HepG2 (cell line): ENCODE measurements around the gene ABHD6. TPM values are rescaled to one million over a fixed set of nuclear protein-coding genes. Genes with fewer than 3 reads are reported as not detected.

Experiments
- ATAC-seq: fragments of 200-7000 bp; cut with Tn5 transposase; 3 replicates; pipeline ENCODE4 v1.9.1; 2020; ENCODE audit warnings: mild to moderate bottlenecking, moderate library complexity
- BruUV-seq: library from RNA; stranded (reverse); fragments of 400-500 nt; replicated peaks from 2 replicates; lab custom pipeline; 2021; lab: Mats Ljungman, UMichigan
- CTCF ChIA-PET: fragments of 300-600 bp; formaldehyde crosslinking; extraction: SDS; loops from one replicate; lab custom pipeline; 2021; ENCODE audit warnings: low total read pairs, inconsistent platforms, low intra/inter-chr PET ratio; lab: Yijun Ruan, JAX
- POLR2A ChIA-PET: fragments of 350-600 bp; sonication (Branson Sonifier 250); formaldehyde crosslinking; loops from one replicate; lab custom pipeline; 2020; ENCODE audit warnings: antibody characterized with exemption, inconsistent platforms; lab: Yijun Ruan, JAX
- DNase-seq: peaks from one replicate; pipeline ENCODE4 v3.0.0-alpha.2; 2015; ENCODE audit warnings: low spot score
- FAIRE-seq: peaks from 3 replicates; lab custom pipeline; 2011; peaks lifted over from hg19 to GRCh38; lab: Jason Lieb, UNC
- H2AFZ ChIP-seq: one replicate; pipeline ENCODE4 v1.6.1; 2011; ENCODE audit warnings: low read length, inconsistent platforms
- H3K27ac ChIP-seq: fragments of 300-600 bp; 3 replicates; pipeline ENCODE4 v1.8.0; 2011; ENCODE audit warnings: mixed run types, mild to moderate bottlenecking, mixed read lengths, low read length, inconsistent platforms; ENCODE audit not compliant: insufficient read depth; ENCODE audit errors: extremely low read length
- H3K27me3 ChIP-seq, 2 experiments: fragments of 200-600 bp in 1 of 2; 2 replicates in 1 of 2; 3 replicates in 1 of 2; pipeline versions ENCODE4 v1.6.0 to v1.8.0; 2011; ENCODE audit warnings: low read length in 2 of 2, mild to moderate bottlenecking in 2 of 2, moderate library complexity in 2 of 2, inconsistent platforms in 1 of 2; ENCODE audit not compliant: insufficient read depth in 2 of 2, control insufficient read depth in 1 of 2
- H3K36me3 ChIP-seq, 2 experiments: fragments of 200-600 bp in 1 of 2; replicated peaks in 1 of 2; 2 replicates in 1 of 2; 3 replicates in 1 of 2; pipeline versions ENCODE4 v1.5.1 to v1.8.0; 2011; ENCODE audit warnings: low read length in 2 of 2, inconsistent platforms in 1 of 2; ENCODE audit not compliant: insufficient read depth in 2 of 2, control insufficient read depth in 1 of 2
- H3K4me1 ChIP-seq: 2 replicates; pipeline ENCODE4 v1.5.1; 2012; ENCODE audit warnings: low read length, inconsistent platforms; ENCODE audit not compliant: insufficient read depth
- H3K4me2 ChIP-seq: 2 replicates; pipeline ENCODE4 v1.6.0; 2011; ENCODE audit warnings: low read depth, low read length, inconsistent platforms
- H3K4me3 ChIP-seq, 3 experiments: fragments of 200-600 bp in 1 of 3; sonication (generic), shearing (Covaris generic) in 1 of 3; replicated peaks in 1 of 3; 2 replicates each; pipeline ENCODE4 v1.5.1; 2011 to 2016; ENCODE audit warnings: low read length in 3 of 3, inconsistent platforms in 2 of 3, low read depth in 2 of 3, mild to moderate bottlenecking in 2 of 3, control low read depth in 1 of 3, mixed read lengths in 1 of 3; ENCODE audit not compliant: insufficient read depth in 1 of 3
- H3K79me2 ChIP-seq: one replicate; pipeline ENCODE4 v1.6.1; 2011; ENCODE audit warnings: low read length, inconsistent platforms; ENCODE audit not compliant: insufficient read depth
- H3K9ac ChIP-seq: 2 replicates; pipeline ENCODE4 v1.6.0; 2011; ENCODE audit warnings: mild to moderate bottlenecking, low read depth, low read length, inconsistent platforms; ENCODE audit not compliant: insufficient read depth
- H3K9me3 ChIP-seq: 2 replicates; pipeline ENCODE4 v1.5.1; 2012; ENCODE audit warnings: mild to moderate bottlenecking, low read length
- H4K20me1 ChIP-seq: 2 replicates; pipeline ENCODE4 v1.6.0; 2011; ENCODE audit warnings: inconsistent platforms, mild to moderate bottlenecking, low read length, moderate library complexity; ENCODE audit not compliant: insufficient read depth
- POLR2AphosphoS2 ChIP-seq: IDR thresholded peaks from 2 replicates; pipeline ENCODE4 v1.6.1; 2011; ENCODE audit warnings: low read depth, low read length, improper control_type of control experiment
- TBX3 ChIP-seq: fragments of 450-650 bp; IDR thresholded peaks from 2 replicates; pipeline ENCODE4 v1.6.1; 2017; ENCODE audit warnings: antibody characterized with exemption, mild to moderate bottlenecking, inconsistent platforms, borderline replicate concordance
- TOPORS ChIP-seq: sonication (generic); formaldehyde crosslinking; IDR thresholded peaks from 2 replicates; pipeline ENCODE4 v1.8.0; 2023; ENCODE audit warnings: mild to moderate bottlenecking, missing genetic modification reagents
- XRCC5 ChIP-seq: fragments of 200-400 bp; formaldehyde crosslinking; optimal IDR thresholded peaks from 2 replicates; pipeline ENCODE3; 2017; ENCODE audit warnings: mild to moderate bottlenecking, low read length
- ZNF121 ChIP-seq: sonication (generic); formaldehyde crosslinking; IDR thresholded peaks from 2 replicates; pipeline ENCODE4 v1.5.0; 2020; ENCODE audit warnings: mild to moderate bottlenecking, missing genetic modification reagents
- ZNF292 ChIP-seq: sonication (generic); formaldehyde crosslinking; IDR thresholded peaks from 2 replicates; pipeline ENCODE4 v1.8.1; 2022; ENCODE audit warnings: mild to moderate bottlenecking, low read depth, missing genetic modification reagents, borderline replicate concordance
- ZNF343 ChIP-seq: sonication (generic); formaldehyde crosslinking; IDR thresholded peaks from 2 replicates; pipeline ENCODE4 v1.4.0; 2020; ENCODE audit warnings: mild to moderate bottlenecking, missing genetic modification reagents
- ZNF605 ChIP-seq: sonication (generic); formaldehyde crosslinking; IDR thresholded peaks from 2 replicates; pipeline ENCODE4 v1.8.0; 2022; ENCODE audit warnings: mild to moderate bottlenecking, missing genetic modification reagents
- WGBS: methylation state at CpG from one replicate; pipeline ENCODE4 v1.1.6; 2017; ENCODE audit warnings: low lambda C conversion rate; 5-methylcytosine and 5-hydroxymethylcytosine counted together
- in situ Hi-C: cut with HindIII; loops from 2 replicates; pipeline ENCODE4 v1.10.0; 2017; ENCODE audit warnings: low pct_unique_long_range_greater_than_20kb; ENCODE audit not compliant: extremely low pct_ligation_motif_present
- intact Hi-C: fragments of 100-400 bp; cut with micrococcal nuclease; formaldehyde crosslinking; loops from one replicate; pipeline ENCODE4 v1.10.0; 2022; ENCODE audit not compliant: unreplicated experiment
- polyA plus RNA-seq, 8 experiments: library from polyadenylated mRNA; depleted of rRNA in 3 of 8; stranded (reverse) in 7 of 8; unstranded in 1 of 8; fragments of >200 nt; fragmentation: Illumina TruSeq in 4 of 8; extraction: Trizol in 4 of 8; gene quantifications; 2 replicates each; pipeline versions ENCODE4 v1.2.1 to v1.2.3, GENCODE V29; 2011 to 2016; ENCODE audit warnings: low read depth in 4 of 8, missing spikeins in 1 of 8, mixed read lengths in 1 of 8; ENCODE audit not compliant: insufficient read depth in 1 of 8
- total RNA-seq, 5 experiments: library from RNA; depleted of rRNA; stranded (reverse); fragments of >200 nt; fragmentation: Illumina TruSeq; extraction: Trizol; gene quantifications; 2 replicates each; pipeline ENCODE4 v1.2.3, GENCODE V29; 2016; ENCODE audit warnings: low read depth in 1 of 5
- TF ChIP-seq, protein P1 (sequence below): sonication (generic); formaldehyde crosslinking; IDR thresholded peaks from 2 replicates; pipeline ENCODE4 v1.5.0; 2020; ENCODE audit warnings: mild to moderate bottlenecking, missing genetic modification reagents, borderline replicate concordance
- TF ChIP-seq, protein P2 (sequence below): sonication (generic); formaldehyde crosslinking; IDR thresholded peaks from 2 replicates; pipeline ENCODE4 v1.8.0; 2022; ENCODE audit warnings: mild to moderate bottlenecking, missing genetic modification reagents; ENCODE audit not compliant: insufficient replicate concordance

ABHD6 gene
- total and polyA plus RNA-seq, 2 of the 13 experiments (the other 11 are each of a cell fraction or from before 2014, with no cell fraction given), result 9.0 to 17.2 TPM

DNA sequence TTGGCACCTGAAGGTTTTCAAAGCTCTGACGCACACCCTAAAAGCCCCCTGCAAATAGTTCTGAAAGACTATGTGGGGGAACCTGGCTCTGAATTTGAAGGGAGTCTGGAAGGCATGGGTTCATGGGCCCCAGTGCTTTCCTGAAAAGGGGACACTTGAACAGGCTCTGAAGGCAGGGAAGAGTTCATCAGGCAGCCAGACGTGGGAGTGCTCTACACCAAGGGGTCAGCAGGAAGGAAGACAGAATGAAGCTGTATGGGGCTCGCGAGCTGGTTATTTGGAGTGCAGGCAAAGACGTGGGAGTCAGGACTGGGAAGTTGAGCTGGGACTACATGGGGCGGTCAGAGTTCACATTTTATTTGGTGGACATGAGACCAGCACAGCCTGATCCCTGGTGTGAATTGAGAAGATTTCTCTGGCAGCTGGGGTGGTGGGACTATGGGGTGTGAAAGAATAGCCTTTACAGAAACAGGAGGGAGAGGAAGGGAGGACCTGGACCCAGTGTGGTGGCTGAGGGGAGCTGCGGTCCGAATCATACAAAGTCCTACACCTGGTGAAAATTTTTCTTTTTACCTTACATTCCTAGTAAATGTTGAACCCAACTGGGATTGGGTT lies 12.6 kb downstream of the ABHD6 start:
- H2AFZ ChIP-seq, result no peak overlapping the region
- no peak for DNase-seq
- intact Hi-C loops, result no loop called here
- TF ChIP-seq ZNF605 (CRISPR knock-in tag), result no peak
- 0 out of 2 replicates have a peak, but pooled peaks have one; percentile 10 for TF ChIP-seq ZNF292
- TF ChIP-seq ZNF343 (CRISPR knock-in tag), result 0 out of 2 replicates have a peak, but pooled peaks have one; percentile 6
- TF ChIP-seq, protein P1, sequence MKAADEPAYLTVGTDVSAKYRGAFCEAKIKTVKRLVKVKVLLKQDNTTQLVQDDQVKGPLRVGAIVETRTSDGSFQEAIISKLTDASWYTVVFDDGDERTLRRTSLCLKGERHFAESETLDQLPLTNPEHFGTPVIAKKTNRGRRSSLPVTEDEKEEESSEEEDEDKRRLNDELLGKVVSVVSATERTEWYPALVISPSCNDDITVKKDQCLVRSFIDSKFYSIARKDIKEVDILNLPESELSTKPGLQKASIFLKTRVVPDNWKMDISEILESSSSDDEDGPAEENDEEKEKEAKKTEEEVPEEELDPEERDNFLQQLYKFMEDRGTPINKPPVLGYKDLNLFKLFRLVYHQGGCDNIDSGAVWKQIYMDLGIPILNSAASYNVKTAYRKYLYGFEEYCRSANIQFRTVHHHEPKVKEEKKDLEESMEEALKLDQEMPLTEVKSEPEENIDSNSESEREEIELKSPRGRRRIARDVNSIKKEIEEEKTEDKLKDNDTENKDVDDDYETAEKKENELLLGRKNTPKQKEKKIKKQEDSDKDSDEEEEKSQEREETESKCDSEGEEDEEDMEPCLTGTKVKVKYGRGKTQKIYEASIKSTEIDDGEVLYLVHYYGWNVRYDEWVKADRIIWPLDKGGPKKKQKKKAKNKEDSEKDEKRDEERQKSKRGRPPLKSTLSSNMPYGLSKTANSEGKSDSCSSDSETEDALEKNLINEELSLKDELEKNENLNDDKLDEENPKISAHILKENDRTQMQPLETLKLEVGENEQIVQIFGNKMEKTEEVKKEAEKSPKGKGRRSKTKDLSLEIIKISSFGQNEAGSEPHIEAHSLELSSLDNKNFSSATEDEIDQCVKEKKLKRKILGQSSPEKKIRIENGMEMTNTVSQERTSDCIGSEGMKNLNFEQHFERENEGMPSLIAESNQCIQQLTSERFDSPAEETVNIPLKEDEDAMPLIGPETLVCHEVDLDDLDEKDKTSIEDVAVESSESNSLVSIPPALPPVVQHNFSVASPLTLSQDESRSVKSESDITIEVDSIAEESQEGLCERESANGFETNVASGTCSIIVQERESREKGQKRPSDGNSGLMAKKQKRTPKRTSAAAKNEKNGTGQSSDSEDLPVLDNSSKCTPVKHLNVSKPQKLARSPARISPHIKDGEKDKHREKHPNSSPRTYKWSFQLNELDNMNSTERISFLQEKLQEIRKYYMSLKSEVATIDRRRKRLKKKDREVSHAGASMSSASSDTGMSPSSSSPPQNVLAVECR (CRISPR knock-in tag), result 0 out of 2 replicates have a peak, but pooled peaks have one; percentile 1
- TF ChIP-seq TBX3, result no peak
- 0 out of 2 replicates have a peak, but pooled peaks have one; percentile 8 for TF ChIP-seq TOPORS (CRISPR knock-in tag)
- TF ChIP-seq, protein P2, sequence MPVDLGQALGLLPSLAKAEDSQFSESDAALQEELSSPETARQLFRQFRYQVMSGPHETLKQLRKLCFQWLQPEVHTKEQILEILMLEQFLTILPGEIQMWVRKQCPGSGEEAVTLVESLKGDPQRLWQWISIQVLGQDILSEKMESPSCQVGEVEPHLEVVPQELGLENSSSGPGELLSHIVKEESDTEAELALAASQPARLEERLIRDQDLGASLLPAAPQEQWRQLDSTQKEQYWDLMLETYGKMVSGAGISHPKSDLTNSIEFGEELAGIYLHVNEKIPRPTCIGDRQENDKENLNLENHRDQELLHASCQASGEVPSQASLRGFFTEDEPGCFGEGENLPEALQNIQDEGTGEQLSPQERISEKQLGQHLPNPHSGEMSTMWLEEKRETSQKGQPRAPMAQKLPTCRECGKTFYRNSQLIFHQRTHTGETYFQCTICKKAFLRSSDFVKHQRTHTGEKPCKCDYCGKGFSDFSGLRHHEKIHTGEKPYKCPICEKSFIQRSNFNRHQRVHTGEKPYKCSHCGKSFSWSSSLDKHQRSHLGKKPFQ, result peak; percentile 97
- peak; percentile 7 for TF ChIP-seq XRCC5
- TF ChIP-seq ZNF121, result peak; percentile 77
- TF ChIP-seq POLR2AphosphoS2, result no peak
- TF ChIP-seq, all 625 proteins: peak for 7
- H3K4me3 ChIP-seq, result peak overlapping the region in 1 of 3 experiments; percentile 22; a peak in 2 of 6 replicates
- H3K27ac ChIP-seq, result peak overlapping the region; percentile 67
- in situ Hi-C loops, result no loop called here
- FAIRE-seq, result peak; percentile 12
- peak; percentile 69 for ATAC-seq
- peaks cover 0 to 3% of the 10 kb centered on the region in 2 experiments; a peak in 1 of 5 replicates for H3K36me3 ChIP-seq
- peak overlapping the region; percentile 42 for H3K9ac ChIP-seq
- POLR2A ChIA-PET, result interaction anchor here (0.8 to 2.3 kb wide), 2 partner anchors 49 to 56 kb away, joined by 3 to 11 read pairs; partner anchors contain the start of genes HTD2 and RPP14
- CTCF ChIA-PET, result no interaction called here
- no peaks in the 10 kb centered on the region for H3K27me3 ChIP-seq
- no peaks in the 10 kb centered on the region for H3K9me3 ChIP-seq
- H3K4me2 ChIP-seq, result peak overlapping the region; percentile 74
- no peaks in the 10 kb centered on the region for H3K79me2 ChIP-seq
- H4K20me1 ChIP-seq, result no peaks in the 10 kb centered on the region
- 49% methylated on average over 8 of the region's 8 CpGs for WGBS
- peaks cover 54% of the 10 kb centered on the region for H3K4me1 ChIP-seq
- BruUV-seq, result no TSS peak
